HG03103 (cell line): Measurements from ENCODE around the gene MYOM1.

ENCODE experiments used
- ATAC-seq: cut with Tn5 transposase; IDR thresholded peaks from one replicate; pipeline ENCODE4 v1.9.1; 2021; ENCODE audit warnings: low read depth; ENCODE audit not compliant: unreplicated experiment

The MYOM1 gene

GRCh38 chr18:3121259-3121658, 98.5 kb downstream of the MYOM1 start:
- ATAC-seq, result no peak

DNA sequence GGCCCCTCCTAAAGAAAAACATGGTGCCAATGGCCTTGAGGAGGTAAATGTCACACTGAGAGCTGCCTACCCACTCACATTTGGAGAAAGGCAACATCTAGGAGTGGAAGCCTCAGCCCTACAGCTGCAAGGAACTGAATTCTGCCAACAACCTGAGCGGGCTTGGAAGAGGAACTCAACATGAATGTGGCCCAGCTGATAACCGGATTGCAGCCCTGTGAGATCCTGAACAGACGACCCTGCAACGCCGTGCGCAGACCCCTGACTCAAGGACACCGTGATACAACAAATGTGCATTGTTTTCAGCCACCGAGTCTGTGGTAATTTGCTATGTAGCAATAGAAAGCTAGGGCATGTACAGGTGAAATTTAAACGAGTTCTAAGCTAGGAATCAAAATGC, 99.4 kb downstream of the MYOM1 start:
- no peak for ATAC-seq

DNA sequence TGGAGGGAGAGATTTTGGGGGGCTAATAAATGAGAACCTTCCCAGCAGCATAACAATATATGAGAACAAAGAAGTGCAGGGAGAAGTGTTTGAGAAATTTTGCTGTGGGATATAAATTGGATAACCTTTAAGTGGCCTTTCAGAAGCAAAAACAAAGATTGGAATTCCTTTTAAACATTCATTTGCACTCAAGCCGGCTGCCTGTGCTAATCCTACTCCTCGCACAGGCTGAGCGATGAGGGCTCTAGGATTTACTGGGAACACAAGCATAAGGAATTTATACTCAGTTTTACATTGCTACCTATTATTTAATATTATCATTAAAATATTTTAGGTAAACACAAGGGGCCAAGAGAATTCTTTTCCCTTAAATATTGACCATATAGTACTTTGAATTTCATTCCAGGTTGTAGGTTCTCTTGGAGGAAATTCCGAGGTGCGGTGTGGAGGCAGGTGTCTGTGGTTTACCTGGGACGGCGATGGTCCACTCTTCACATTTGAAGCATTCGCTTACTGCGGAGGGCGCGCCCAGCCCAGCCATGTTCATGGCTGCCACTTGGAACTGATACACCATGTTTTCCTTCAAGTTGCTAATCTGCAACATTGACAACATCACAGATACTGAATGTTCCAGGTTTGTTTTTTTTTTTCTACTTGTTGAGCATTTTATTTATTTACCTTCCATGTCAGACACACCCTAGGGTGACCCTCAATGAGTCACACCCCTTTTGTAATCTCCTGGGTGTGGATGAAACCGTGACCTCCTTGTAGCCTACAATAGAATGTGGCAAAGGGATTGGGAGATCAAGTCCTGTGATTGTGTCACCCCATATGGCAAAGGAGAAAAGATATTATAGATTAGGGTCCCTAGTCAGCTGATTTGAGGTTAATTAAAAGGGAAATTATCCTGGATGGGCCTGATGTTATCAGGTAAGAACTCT, 100.1 kb downstream of the MYOM1 start:
- no peak for ATAC-seq

DNA sequence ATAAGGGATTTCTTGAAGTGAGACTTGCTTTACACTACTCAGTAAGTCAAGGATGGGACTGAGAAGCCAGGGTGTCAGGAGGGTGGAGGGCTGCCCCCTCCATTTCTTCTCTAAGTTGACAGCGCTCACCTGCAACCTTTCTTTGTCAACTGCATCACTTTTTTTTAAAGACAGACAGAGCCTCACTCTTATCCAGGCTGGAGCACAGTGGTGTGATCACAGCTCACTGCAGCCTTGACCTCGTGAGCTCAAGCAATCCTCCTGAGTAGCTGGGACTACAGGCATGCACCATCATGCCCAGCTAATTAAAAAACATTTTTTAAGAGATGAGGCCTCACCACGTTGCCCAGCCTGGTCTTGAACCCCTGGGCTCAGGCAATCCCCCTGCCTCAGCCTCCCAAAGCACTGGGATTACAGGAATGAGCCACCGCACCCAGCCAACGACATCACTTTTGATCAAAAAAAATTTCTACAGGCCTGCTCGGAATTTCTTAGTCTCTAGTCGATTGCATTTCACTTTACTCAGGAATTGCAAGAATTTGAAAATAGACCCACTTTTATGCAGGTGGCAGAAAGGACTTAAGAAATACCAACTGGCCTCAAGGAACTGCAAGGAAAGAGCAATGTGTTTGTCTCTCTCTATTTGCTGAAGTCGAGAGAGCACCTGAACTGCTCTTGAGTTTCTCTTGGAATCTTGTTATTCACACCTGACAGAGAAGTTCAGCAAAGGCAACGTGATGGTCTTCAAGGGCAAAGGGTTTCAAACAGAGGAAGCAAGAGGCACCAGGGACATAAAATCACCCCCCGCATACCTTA, 101.4 kb downstream of the MYOM1 start:
- no peak for ATAC-seq

DNA sequence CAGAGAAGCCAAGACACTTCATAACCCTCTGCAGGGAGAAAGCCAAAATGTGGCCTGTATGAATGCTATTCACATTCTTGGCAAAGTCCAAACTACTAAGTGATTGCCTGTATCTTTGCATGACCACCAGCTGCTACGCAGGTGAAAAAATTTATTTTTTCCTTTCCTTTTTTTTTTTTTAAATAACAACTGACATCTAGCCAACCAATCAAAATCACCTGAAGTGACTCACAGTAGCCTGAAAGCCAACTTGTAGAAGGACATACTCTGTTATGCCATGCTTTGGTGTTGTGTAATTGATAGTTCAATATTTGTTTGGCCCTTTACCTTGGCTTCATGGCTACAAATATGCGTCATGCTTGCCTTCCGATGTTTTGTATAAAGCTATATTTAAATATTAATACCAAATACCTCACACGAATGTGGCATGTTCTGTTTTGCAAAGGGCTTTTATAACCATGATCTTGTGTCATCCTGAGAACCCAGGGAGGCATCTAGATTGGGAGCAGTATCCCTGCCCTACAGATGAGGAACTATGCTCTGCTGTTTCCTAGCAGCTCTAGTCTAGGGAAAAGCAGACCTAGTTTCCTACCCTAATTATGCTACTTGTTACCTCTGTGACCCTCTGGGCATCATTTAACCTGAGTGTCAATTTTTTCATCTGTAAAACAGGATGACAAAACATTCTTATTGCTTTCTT, 102.1 kb downstream of the MYOM1 start:
- no peak for ATAC-seq

DNA sequence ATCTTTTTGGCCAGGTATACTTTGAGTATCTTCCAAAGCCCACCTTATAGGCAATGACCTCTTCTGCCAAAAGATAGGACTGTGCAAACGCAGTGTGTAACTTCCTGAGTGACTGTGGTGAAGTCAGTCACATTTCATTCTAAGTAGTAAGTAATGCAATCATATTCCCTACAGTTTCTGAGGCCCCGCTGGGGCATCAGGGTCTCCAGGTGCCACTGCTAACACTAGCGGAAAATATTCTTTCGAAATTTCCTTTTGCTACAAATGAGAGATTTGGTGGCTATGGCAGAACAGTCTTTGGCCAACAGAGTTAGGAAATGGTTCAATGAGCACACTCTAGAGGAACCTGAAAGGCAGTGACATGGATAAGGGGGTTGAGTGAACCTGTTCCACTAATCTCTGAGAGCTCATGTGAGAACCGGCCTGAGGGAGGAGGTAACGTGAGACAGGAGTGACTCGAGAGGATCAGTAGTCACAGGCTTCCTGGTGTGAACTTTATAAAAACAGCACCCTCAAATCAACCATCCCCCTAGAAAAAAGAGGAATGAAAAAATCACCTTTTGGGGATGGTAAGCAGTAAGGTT, 104.2 kb downstream of the MYOM1 start:
- no peak for ATAC-seq

- no peak for ATAC-seq
Measured at GRCh38 chr18:3114451-3114850, 105.3 kb downstream of the MYOM1 start.

- ATAC-seq, result no peak
Measured at GRCh38 chr18:3114026-3114425, 105.7 kb downstream of the MYOM1 start.

GRCh38 chr18:3111523-3112240, 108.1 kb downstream of the MYOM1 start:
- no peak for ATAC-seq

- ATAC-seq, result no peak
Measured at GRCh38 chr18:3110034-3110752, 109.6 kb downstream of the MYOM1 start.

- no peak for ATAC-seq
Measured at GRCh38 chr18:3107740-3108151, 112.0 kb downstream of the MYOM1 start.

- no peak for ATAC-seq
Measured at GRCh38 chr18:3104190-3105054, 115.3 kb downstream of the MYOM1 start.

- ATAC-seq, result no peak
Measured at GRCh38 chr18:3103576-3103975, 116.2 kb downstream of the MYOM1 start.

DNA sequence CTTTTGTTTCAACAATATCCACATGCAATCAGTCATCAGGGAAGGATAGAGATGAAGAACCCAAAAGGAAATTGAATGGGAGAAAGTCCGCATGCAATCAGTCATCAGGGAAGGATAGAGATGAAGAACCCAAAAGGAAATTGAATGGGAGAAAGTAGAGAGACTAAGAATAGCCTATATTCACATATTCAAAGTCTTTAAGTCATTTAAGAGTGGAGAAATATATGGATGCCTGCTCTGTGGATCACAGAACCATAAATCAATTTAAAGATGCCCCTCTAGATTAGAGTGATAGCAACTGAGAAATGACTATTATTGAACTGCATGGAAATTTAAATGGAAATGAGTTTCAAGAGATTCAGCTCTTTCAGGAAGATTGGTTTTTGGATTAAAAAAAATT, 116.8 kb downstream of the MYOM1 start:
- no peak for ATAC-seq

DNA sequence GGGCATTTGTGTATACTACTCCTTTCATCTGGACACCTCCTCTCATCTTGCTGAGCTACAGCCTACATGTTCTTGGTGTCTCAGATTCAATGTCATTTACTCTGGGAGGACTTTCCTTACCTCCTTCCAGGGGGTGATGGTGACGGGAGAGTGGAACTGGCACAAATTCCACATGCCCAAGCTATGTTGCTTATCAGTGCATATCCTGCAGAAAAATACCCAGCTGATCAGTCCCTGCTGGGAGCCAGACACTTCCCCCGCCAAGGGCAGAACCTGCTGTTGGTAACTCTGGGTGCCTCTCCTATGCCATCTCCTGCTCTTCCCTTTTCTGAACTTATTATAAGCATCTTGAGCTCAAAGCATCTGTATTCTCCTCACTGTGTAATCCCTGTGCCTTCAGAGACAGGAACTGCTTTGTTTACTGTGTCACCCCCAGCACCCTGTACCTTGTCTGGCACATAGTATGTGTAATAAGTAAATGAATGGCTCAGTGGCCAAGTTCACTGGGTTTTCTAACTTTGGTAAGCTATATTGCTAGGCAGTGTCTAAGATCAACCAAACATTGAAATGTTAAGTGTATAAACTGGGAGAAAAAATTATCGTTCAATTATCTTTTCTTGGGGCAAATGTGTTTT, 119.2 kb downstream of the MYOM1 start:
- no peak for ATAC-seq

DNA sequence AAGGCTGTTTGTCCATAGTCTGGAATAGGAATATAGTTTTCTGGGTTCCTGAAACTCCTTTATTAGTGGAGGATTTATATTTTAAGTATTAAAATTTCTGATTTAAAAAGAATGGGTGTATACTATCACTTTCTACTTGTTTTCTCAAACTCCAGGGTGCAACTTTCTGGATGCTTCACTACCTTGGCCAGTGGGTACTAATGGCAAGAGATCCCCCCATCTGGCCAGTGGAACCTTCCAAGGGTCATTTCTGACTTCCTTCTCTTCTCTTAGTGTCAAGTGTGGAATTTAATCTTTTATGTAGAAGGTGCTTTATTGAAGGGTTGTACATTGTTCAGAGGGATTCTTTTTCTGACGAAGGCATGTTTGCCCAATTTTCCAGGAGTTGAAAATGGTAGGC, 120.4 kb downstream of the MYOM1 start:
- no peak for ATAC-seq

DNA sequence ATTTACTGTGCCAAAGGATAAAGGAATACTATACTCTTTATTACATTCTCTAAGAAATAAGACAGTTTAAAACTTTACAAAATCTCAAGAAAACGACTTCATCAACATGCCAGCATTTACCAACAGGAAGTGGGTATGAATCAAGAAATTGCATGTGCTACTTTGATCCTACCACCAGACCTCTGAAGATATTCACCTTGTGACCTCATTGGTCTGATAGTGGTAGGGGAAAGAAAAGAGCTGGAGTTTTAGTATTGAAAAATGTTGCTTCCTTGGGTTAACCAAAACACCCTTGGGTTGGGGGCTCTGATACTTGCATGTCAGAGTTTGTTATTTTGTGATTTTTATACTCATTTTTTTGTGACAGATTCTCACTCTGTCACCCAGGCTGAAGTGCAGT, 122.7 kb downstream of the MYOM1 start:
- no peak for ATAC-seq

DNA sequence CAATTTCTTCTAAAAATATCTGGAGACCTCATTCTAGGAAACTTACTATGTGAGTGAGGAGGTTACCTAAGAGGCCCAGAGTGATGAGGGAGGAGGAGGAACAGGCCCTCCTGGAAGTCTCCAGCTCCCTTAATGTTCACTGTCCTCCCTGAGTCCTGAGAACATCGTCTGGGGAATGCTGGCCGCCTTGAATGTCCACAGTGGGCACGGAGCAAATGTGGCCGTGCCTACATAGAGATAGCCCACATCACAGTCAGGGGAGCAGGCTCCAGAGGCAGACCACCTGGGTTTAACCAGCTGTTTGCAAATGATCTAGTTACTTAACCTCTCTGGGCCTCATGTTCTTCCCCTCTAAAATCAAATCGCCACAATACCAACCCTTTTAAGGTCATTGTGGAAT, 123.8 kb downstream of the MYOM1 start:
- ATAC-seq, result no peak
